GM12878 (cell line): ENCODE measurements around the gene OPRM1. TPM values are rescaled to one million over a fixed set of nuclear protein-coding genes. Genes with fewer than 3 reads are reported as not detected.

Source experiments
- CEBPB ChIP-seq, 2 experiments: fragments of 150-350 bp in 1 of 2; IDR thresholded peaks; 2 replicates each; pipeline ENCODE4 v1.6.1; 2012 to 2014; ENCODE audit warnings: low read depth in 2 of 2, low read length in 2 of 2, borderline replicate concordance in 1 of 2, inconsistent platforms in 1 of 2
- CHD1 ChIP-seq: IDR thresholded peaks from 2 replicates; pipeline ENCODE4 v1.6.1; 2012; ENCODE audit warnings: low read depth, low read length, improper control_type of control experiment
- JUNB ChIP-seq: IDR thresholded peaks from 2 replicates; pipeline ENCODE4 v1.6.1; 2016; ENCODE audit warnings: antibody characterized with exemption, mild to moderate bottlenecking
- MTA3 ChIP-seq: IDR thresholded peaks from 2 replicates; pipeline ENCODE4 v1.6.1; 2012; ENCODE audit warnings: low read length, inconsistent platforms, borderline replicate concordance
- NBN ChIP-seq: fragments of 450-650 bp; IDR thresholded peaks from 2 replicates; pipeline ENCODE4 v1.6.1; 2016
- PML ChIP-seq: IDR thresholded peaks from 2 replicates; pipeline ENCODE4 v1.6.1; 2012; ENCODE audit warnings: low read length, inconsistent platforms
- RELA ChIP-seq: fragments of 450-650 bp; IDR thresholded peaks from 2 replicates; pipeline ENCODE4 v1.8.0; 2014; ENCODE audit warnings: borderline replicate concordance; ENCODE audit not compliant: partially characterized antibody
- RFX5 ChIP-seq: IDR thresholded peaks from 2 replicates; pipeline ENCODE4 v1.6.1; 2011; ENCODE audit warnings: low read depth, low read length, improper control_type of control experiment
- RUNX3 ChIP-seq: IDR thresholded peaks from 2 replicates; pipeline ENCODE4 v1.6.1; 2012; ENCODE audit warnings: low read length, inconsistent platforms
- SIN3A ChIP-seq: IDR thresholded peaks from 2 replicates; pipeline ENCODE4 v1.6.1; 2012; ENCODE audit warnings: low read depth, low read length, improper control_type of control experiment
- ZNF217 ChIP-seq: fragments of 450-650 bp; IDR thresholded peaks from 2 replicates; pipeline ENCODE4 v1.6.1; 2017; ENCODE audit warnings: antibody characterized with exemption, mild to moderate bottlenecking
- polyA plus RNA-seq, 11 experiments: library from polyadenylated mRNA; depleted of rRNA in 4 of 11; unstranded in 6 of 11; stranded (reverse) in 5 of 11; fragments of >200 nt; fragmentation: Nextera tagmentation in 4 of 11; fragmentation: Illumina TruSeq in 1 of 11; extraction: Ambion mirVana in 4 of 11; extraction: Trizol in 1 of 11; gene quantifications; 1 replicate in 1 of 11; 2 replicates in 10 of 11; pipeline versions ENCODE4 v1.2.1 to v1.2.3, GENCODE V29; 2011 to 2016; ENCODE audit warnings: inconsistent platforms in 2 of 11, missing spikeins in 2 of 11, low read depth in 1 of 11
- total RNA-seq, 4 experiments: library from RNA; depleted of rRNA in 3 of 4; stranded (reverse); fragments of >200 nt in 3 of 4; fragmentation: Illumina TruSeq in 1 of 4; extraction: Trizol in 1 of 4; gene quantifications; 2 replicates each; pipeline versions ENCODE4 v1.2.1 to v1.2.3, GENCODE V29; 2013 to 2021
- TF ChIP-seq, protein P1 (sequence below): fragments of 450-650 bp; IDR thresholded peaks from 2 replicates; pipeline ENCODE4 v1.6.1; 2016; ENCODE audit warnings: mild to moderate bottlenecking, moderate library complexity, borderline replicate concordance
- TF ChIP-seq, protein P2 (sequence below): fragments of 450-650 bp; IDR thresholded peaks from 2 replicates; pipeline ENCODE4 v1.6.1; 2017; ENCODE audit warnings: borderline replicate concordance
- TF ChIP-seq, protein P3 (sequence below): fragments of 450-650 bp; IDR thresholded peaks from 2 replicates; pipeline ENCODE4 v1.6.1; 2017; ENCODE audit warnings: mild to moderate bottlenecking, moderate library complexity
- TF ChIP-seq, protein P4 (sequence below): fragments of 150-350 bp; IDR thresholded peaks from 2 replicates; pipeline ENCODE4 v1.6.1; 2016; ENCODE audit warnings: low read depth, low read length
- TF ChIP-seq, protein P5 (sequence below): IDR thresholded peaks from 2 replicates; pipeline ENCODE4 v1.6.1; 2011; ENCODE audit warnings: borderline replicate concordance, low read depth, mild to moderate bottlenecking, moderate library complexity, mixed read lengths, low read length; ENCODE audit not compliant: insufficient read depth; ENCODE audit errors: extremely low read length

The OPRM1 gene
- total and polyA plus RNA-seq, 10 of the 15 experiments (the other 5 are each of a cell fraction or from before 2014, with no cell fraction given): not detected

DNA sequence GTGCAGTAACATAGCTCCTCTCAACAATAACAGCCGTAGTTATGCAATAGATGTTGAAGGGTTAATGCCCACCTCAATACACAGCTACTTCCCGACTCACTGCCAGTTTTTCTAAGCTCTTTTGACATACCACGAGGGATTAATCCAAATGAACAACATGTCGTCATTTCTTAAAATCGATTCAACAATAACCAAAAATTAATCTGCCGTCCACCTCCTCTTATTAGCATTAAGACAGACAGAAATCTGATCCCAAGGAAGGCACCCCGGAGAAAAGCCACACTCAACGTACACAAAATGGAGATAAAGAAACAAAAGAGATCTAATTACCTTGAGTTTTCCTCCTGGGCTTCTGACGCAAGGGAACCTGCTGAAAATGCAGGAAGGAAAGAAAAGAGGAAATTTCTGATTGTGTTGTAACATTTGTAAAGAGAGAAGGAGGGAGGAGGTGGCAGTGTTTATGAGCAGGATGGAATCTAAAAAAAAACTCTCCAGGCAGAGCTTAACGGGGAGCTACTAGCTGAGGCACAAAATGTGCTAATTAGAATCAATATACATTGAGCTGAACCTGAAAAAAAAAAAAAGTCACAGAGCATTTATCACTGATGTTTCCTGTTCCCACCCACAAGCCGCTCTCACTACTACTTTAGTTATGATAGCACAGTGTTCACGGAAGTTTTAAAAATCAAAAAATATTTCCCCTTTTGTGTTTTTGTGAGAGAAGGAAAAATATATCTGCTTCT is 208.2 kb downstream of the OPRM1 start (continued):
- TF ChIP-seq, protein P1, sequence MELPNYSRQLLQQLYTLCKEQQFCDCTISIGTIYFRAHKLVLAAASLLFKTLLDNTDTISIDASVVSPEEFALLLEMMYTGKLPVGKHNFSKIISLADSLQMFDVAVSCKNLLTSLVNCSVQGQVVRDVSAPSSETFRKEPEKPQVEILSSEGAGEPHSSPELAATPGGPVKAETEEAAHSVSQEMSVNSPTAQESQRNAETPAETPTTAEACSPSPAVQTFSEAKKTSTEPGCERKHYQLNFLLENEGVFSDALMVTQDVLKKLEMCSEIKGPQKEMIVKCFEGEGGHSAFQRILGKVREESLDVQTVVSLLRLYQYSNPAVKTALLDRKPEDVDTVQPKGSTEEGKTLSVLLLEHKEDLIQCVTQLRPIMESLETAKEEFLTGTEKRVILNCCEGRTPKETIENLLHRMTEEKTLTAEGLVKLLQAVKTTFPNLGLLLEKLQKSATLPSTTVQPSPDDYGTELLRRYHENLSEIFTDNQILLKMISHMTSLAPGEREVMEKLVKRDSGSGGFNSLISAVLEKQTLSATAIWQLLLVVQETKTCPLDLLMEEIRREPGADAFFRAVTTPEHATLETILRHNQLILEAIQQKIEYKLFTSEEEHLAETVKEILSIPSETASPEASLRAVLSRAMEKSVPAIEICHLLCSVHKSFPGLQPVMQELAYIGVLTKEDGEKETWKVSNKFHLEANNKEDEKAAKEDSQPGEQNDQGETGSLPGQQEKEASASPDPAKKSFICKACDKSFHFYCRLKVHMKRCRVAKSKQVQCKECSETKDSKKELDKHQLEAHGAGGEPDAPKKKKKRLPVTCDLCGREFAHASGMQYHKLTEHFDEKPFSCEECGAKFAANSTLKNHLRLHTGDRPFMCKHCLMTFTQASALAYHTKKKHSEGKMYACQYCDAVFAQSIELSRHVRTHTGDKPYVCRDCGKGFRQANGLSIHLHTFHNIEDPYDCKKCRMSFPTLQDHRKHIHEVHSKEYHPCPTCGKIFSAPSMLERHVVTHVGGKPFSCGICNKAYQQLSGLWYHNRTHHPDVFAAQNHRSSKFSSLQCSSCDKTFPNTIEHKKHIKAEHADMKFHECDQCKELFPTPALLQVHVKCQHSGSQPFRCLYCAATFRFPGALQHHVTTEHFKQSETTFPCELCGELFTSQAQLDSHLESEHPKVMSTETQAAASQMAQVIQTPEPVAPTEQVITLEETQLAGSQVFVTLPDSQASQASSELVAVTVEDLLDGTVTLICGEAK: no peak
- TF ChIP-seq ZNF217: no peak
- TF ChIP-seq RUNX3: peak; percentile 27; the same call in 1 of the 2 replicates
- TF ChIP-seq, protein P2, sequence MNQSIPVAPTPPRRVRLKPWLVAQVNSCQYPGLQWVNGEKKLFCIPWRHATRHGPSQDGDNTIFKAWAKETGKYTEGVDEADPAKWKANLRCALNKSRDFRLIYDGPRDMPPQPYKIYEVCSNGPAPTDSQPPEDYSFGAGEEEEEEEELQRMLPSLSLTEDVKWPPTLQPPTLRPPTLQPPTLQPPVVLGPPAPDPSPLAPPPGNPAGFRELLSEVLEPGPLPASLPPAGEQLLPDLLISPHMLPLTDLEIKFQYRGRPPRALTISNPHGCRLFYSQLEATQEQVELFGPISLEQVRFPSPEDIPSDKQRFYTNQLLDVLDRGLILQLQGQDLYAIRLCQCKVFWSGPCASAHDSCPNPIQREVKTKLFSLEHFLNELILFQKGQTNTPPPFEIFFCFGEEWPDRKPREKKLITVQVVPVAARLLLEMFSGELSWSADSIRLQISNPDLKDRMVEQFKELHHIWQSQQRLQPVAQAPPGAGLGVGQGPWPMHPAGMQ: no peak
- TF ChIP-seq RFX5: no peak
- TF ChIP-seq PML: no peak; the same call in 1 of the 2 replicates
- TF ChIP-seq RELA: no peak
- TF ChIP-seq, protein P3, sequence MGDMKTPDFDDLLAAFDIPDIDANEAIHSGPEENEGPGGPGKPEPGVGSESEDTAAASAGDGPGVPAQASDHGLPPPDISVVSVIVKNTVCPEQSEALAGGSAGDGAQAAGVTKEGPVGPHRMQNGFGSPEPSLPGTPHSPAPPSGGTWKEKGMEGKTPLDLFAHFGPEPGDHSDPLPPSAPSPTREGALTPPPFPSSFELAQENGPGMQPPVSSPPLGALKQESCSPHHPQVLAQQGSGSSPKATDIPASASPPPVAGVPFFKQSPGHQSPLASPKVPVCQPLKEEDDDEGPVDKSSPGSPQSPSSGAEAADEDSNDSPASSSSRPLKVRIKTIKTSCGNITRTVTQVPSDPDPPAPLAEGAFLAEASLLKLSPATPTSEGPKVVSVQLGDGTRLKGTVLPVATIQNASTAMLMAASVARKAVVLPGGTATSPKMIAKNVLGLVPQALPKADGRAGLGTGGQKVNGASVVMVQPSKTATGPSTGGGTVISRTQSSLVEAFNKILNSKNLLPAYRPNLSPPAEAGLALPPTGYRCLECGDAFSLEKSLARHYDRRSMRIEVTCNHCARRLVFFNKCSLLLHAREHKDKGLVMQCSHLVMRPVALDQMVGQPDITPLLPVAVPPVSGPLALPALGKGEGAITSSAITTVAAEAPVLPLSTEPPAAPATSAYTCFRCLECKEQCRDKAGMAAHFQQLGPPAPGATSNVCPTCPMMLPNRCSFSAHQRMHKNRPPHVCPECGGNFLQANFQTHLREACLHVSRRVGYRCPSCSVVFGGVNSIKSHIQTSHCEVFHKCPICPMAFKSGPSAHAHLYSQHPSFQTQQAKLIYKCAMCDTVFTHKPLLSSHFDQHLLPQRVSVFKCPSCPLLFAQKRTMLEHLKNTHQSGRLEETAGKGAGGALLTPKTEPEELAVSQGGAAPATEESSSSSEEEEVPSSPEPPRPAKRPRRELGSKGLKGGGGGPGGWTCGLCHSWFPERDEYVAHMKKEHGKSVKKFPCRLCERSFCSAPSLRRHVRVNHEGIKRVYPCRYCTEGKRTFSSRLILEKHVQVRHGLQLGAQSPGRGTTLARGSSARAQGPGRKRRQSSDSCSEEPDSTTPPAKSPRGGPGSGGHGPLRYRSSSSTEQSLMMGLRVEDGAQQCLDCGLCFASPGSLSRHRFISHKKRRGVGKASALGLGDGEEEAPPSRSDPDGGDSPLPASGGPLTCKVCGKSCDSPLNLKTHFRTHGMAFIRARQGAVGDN: no peak
- TF ChIP-seq NBN: no peak; the same call in 1 of the 2 replicates
- TF ChIP-seq, protein P4, sequence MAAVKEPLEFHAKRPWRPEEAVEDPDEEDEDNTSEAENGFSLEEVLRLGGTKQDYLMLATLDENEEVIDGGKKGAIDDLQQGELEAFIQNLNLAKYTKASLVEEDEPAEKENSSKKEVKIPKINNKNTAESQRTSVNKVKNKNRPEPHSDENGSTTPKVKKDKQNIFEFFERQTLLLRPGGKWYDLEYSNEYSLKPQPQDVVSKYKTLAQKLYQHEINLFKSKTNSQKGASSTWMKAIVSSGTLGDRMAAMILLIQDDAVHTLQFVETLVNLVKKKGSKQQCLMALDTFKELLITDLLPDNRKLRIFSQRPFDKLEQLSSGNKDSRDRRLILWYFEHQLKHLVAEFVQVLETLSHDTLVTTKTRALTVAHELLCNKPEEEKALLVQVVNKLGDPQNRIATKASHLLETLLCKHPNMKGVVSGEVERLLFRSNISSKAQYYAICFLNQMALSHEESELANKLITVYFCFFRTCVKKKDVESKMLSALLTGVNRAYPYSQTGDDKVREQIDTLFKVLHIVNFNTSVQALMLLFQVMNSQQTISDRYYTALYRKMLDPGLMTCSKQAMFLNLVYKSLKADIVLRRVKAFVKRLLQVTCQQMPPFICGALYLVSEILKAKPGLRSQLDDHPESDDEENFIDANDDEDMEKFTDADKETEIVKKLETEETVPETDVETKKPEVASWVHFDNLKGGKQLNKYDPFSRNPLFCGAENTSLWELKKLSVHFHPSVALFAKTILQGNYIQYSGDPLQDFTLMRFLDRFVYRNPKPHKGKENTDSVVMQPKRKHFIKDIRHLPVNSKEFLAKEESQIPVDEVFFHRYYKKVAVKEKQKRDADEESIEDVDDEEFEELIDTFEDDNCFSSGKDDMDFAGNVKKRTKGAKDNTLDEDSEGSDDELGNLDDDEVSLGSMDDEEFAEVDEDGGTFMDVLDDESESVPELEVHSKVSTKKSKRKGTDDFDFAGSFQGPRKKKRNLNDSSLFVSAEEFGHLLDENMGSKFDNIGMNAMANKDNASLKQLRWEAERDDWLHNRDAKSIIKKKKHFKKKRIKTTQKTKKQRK: no peak
- no peak; the same call in 1 of the 2 replicates for TF ChIP-seq CHD1
- TF ChIP-seq JUNB: no peak
- TF ChIP-seq MTA3: no peak
- TF ChIP-seq, protein P5, sequence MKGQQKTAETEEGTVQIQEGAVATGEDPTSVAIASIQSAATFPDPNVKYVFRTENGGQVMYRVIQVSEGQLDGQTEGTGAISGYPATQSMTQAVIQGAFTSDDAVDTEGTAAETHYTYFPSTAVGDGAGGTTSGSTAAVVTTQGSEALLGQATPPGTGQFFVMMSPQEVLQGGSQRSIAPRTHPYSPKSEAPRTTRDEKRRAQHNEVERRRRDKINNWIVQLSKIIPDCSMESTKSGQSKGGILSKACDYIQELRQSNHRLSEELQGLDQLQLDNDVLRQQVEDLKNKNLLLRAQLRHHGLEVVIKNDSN: no peak
- TF ChIP-seq CEBPB (IDR thresholded peaks at IDR 0.05; ENCODE audit: borderline replicate concordance in 1 of 2, low read depth in 2 of 2, low read length in 2 of 2): no peak
- TF ChIP-seq SIN3A: no peak
